Measurements from ENCODE around the gene COG7. TPM values are rescaled to one million over a fixed set of nuclear protein-coding genes. Genes with fewer than 3 reads are reported as not detected.

The COG7 gene
- polyA plus RNA-seq, 1 experiment, result 19.6 TPM

DNA sequence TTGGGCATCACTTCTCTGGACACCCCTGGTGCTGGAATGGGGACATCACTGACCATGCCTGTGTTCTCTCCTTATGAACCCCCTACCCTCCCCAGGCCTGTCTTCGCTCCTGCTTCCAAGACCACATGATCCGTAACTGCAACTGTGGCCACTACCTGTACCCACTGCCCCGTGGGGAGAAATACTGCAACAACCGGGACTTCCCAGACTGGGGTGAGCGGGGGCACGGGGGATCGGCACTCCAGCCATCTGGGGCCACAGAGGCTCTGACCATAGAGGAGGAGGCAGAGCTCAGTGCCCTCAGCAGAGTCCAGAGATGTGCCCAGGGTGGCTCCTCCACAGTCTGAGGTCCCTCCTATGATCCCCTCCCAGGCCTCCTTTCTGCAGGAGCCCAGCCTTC, 77.3 kb downstream of the COG7 start:
- no peak for DNase-seq (ENCODE audit: low read depth, low spot score)
- Histone ChIP-seq H3K4me3 (ENCODE audit: low read depth, low read length) (no peak overlapping the region), H3K9me3 (ENCODE audit: control insufficient read depth, insufficient read depth, low read length) (no peaks in the 10 kb centered on the region; the same call in 1 of the 2 replicates), H3K27ac (ENCODE audit: low read depth, low read length) (no peak overlapping the region), H3K27me3 (ENCODE audit: control insufficient read depth, insufficient read depth, low read length) (peaks cover 7% of the 10 kb centered on the region)
- ChIA-PET CTCF (no interaction called here), POLR2A (interaction anchor here (0.6 kb wide), 1 partner anchor 697 kb away, joined by 3 read pairs; no protein-coding TSS in a partner anchor)
- TF ChIP-seq CTCF (IDR thresholded peaks at IDR 0.05; ENCODE audit: low read depth, low read length), result no peak

DNA sequence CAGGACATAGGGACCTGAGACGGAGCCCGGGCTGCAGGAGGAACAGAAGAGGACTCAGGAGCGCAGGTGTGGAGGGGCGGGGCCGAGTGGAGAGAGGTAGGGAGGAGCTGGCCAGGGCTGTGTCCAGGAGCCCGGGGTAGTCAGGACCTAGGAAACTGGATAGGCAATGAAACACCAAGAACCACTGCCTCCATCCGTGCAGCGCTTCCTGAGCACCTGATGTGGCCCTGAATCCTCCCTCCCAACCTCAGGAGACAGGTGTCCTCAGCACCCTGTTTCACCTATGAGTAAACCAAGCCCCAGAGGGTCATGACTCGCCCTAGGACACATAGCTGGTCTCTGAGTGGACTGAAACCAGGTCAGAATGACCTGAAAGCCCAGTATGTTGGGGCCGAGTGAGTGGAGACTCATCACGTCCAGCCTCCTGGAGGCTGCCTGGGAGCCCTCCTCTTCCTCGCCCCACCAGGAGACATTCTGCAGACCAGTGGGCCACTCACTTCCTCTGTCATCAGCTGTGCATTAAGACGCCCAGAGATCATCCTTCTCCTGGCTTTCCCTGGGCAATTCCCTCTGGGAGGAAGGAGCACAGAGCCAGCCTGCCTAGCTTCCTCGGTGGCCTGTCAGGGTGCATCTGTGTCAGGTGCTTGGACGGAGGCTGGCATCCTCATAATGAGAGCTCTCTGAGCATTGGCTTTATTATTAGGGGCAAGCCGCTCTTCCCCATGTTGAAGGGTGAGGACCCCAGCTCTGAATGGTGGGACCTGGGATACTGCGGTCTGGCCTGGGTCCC, 78.1 kb downstream of the COG7 start:
- no peak for DNase-seq (ENCODE audit: low read depth, low spot score)
- Histone ChIP-seq H3K4me3 (ENCODE audit: low read depth, low read length) (no peak overlapping the region), H3K27me3 (ENCODE audit: control insufficient read depth, insufficient read depth, low read length) (peaks cover 8% of the 10 kb centered on the region), H3K9me3 (ENCODE audit: control insufficient read depth, insufficient read depth, low read length) (no peaks in the 10 kb centered on the region), H3K27ac (ENCODE audit: low read depth, low read length) (no peak overlapping the region)
- TF ChIP-seq CTCF (IDR thresholded peaks at IDR 0.05; ENCODE audit: low read depth, low read length), result no peak
- ChIA-PET CTCF (interaction anchor here (1.1 kb wide), 1 partner anchor 59 kb away, joined by 4 read pairs; no protein-coding TSS in a partner anchor), POLR2A (interaction anchor here (0.6 kb wide), 1 partner anchor 698 kb away, joined by 3 read pairs; no protein-coding TSS in a partner anchor)

GRCh38 chr16:23373436-23374219, 79.4 kb downstream of the COG7 start:
- Histone ChIP-seq H3K4me3 (ENCODE audit: low read depth, low read length) (no peak overlapping the region), H3K9me3 (ENCODE audit: control insufficient read depth, insufficient read depth, low read length) (no peaks in the 10 kb centered on the region), H3K27me3 (ENCODE audit: control insufficient read depth, insufficient read depth, low read length) (peaks cover 8% of the 10 kb centered on the region), H3K27ac (ENCODE audit: low read depth, low read length) (no peak overlapping the region)
- no peak for TF ChIP-seq CTCF (IDR thresholded peaks at IDR 0.05; ENCODE audit: low read depth, low read length)
- POLR2A ChIA-PET, result no interaction called here
- DNase-seq (ENCODE audit: low read depth, low spot score), result no peak
- CTCF ChIA-PET, result interaction anchor here (0.6 to 1.1 kb wide), 2 partner anchors 60 to 480 kb away, joined by 4 to 6 read pairs; no protein-coding TSS in a partner anchor

- TF ChIP-seq CTCF (IDR thresholded peaks at IDR 0.05; ENCODE audit: low read depth, low read length), result no peak
- no peak overlapping the region for H3K4me3 ChIP-seq (ENCODE audit: low read depth, low read length)
- POLR2A ChIA-PET, result no interaction called here
Measured at GRCh38 chr16:23371368-23371767, 81.6 kb downstream of the COG7 start.

More at GRCh38 chr16:23371368-23371767, 81.6 kb downstream of the COG7 start:
- H3K9me3 ChIP-seq (ENCODE audit: control insufficient read depth, insufficient read depth, low read length), result no peaks in the 10 kb centered on the region
- no peak overlapping the region for H3K27ac ChIP-seq (ENCODE audit: low read depth, low read length)
- CTCF ChIA-PET, result interaction anchor here (0.7 kb wide), 1 partner anchor 64 kb away, joined by 3 read pairs; no protein-coding TSS in a partner anchor
- DNase-seq (ENCODE audit: low read depth, low spot score), result no peak
- peaks cover 5% of the 10 kb centered on the region for H3K27me3 ChIP-seq (ENCODE audit: control insufficient read depth, insufficient read depth, low read length)
